CD4-positive, CD25-positive, alpha-beta regulatory T cell (primary cell): Measurements from ENCODE around the gene AKIP1. TPM values are rescaled to one million over a fixed set of nuclear protein-coding genes. Genes with fewer than 3 reads are reported as not detected.

Experiments
- ATAC-seq, 2 donors: fragments of 150-1000 bp; cut with Tn5 transposase; one replicate each; pipeline ENCODE4 v1.10.0; 2021; ENCODE audit warnings: low read depth in 2 of 2, moderate number of reproducible peaks in 2 of 2, moderate library complexity in 1 of 2
- DNase-seq, 3 donors: peaks; one replicate each; pipeline versions ENCODE4 v3.0.0 to v3.0.0-alpha.2; 2012 to 2022; ENCODE audit warnings: mixed read lengths in 1 of 3
- H3K27ac ChIP-seq: one replicate; pipeline ENCODE4 v1.7.0; 2013; ENCODE audit warnings: mild to moderate bottlenecking, low read length; ENCODE audit not compliant: insufficient read depth, poor library complexity, severe bottlenecking
- H3K27me3 ChIP-seq: one replicate; pipeline ENCODE4 v1.7.0; 2013; ENCODE audit warnings: low read length; ENCODE audit not compliant: control insufficient read depth, insufficient read depth
- H3K36me3 ChIP-seq: one replicate; pipeline ENCODE4 v1.7.0; 2013; ENCODE audit warnings: mild to moderate bottlenecking, low read length, moderate library complexity; ENCODE audit not compliant: control insufficient read depth, insufficient read depth
- H3K4me1 ChIP-seq: 2 replicates; pipeline ENCODE4 v1.7.0; 2013; ENCODE audit warnings: mild to moderate bottlenecking, low read length; ENCODE audit not compliant: insufficient read depth, control insufficient read depth, poor library complexity, severe bottlenecking
- H3K4me3 ChIP-seq: one replicate; pipeline ENCODE4 v1.7.0; 2013; ENCODE audit warnings: low read depth, mild to moderate bottlenecking, low read length, moderate library complexity
- H3K9me3 ChIP-seq, 2 experiments: 1 replicate in 1 of 2; 2 replicates in 1 of 2; pipeline ENCODE4 v1.7.0; 2013; ENCODE audit warnings: low read length in 2 of 2, mild to moderate bottlenecking in 1 of 2, moderate library complexity in 1 of 2; ENCODE audit not compliant: control insufficient read depth in 2 of 2
- H3K27ac Mint-ChIP-seq, 3 donors: one replicate each; pipeline ENCODE4 v1.8.0; 2020 to 2022; ENCODE audit warnings: mild to moderate bottlenecking in 3 of 3, mixed read lengths in 3 of 3, moderate library complexity in 2 of 3
- H3K27me3 Mint-ChIP-seq: one replicate; pipeline ENCODE4 v1.8.0; 2022; ENCODE audit warnings: mild to moderate bottlenecking, mixed read lengths
- H3K36me3 Mint-ChIP-seq: one replicate; pipeline ENCODE4 v1.8.0; 2020; ENCODE audit warnings: mixed read lengths
- H3K4me1 Mint-ChIP-seq, 4 donors: one replicate each; pipeline ENCODE4 v1.8.0; 2020 to 2022; ENCODE audit warnings: mixed read lengths in 4 of 4, mild to moderate bottlenecking in 1 of 4
- H3K4me3 Mint-ChIP-seq, 4 donors: one replicate each; pipeline ENCODE4 v1.8.0; 2020 to 2022; ENCODE audit warnings: mild to moderate bottlenecking in 4 of 4, mixed read lengths in 4 of 4, moderate library complexity in 3 of 4
- H3K9me3 Mint-ChIP-seq, 7 donors: one replicate each; pipeline ENCODE4 v1.8.0; 2020 to 2022; ENCODE audit warnings: mixed read lengths in 7 of 7, mild to moderate bottlenecking in 3 of 7, moderate library complexity in 2 of 7
- polyA plus RNA-seq, 4 donors: library from polyadenylated mRNA; unstranded; fragments of 300-500 nt; fragmentation: Illumina TruSeq; gene quantifications; one replicate each; pipeline ENCODE4 v1.2.3, GENCODE V29; 2021
- total RNA-seq: library from RNA; stranded (reverse); gene quantifications from one replicate; pipeline ENCODE4 v1.2.3, GENCODE V29; 2022

The AKIP1 gene
- total RNA-seq = 15.9 TPM
- 10 to 100 TPM; 31.0 to 43.7 (median 34.6) TPM for polyA plus RNA-seq

GRCh38 chr11:8911029-8911823, at the start of gene AKIP1:
Gene AKIP1 (plus strand): TSS chr11:8911189. CDS start chr11:8911450, 261 bp downstream.
- peak within 1 kb of the TSS; percentile 76 for H3K4me3 ChIP-seq

GRCh38 chr11:8863838-8864237, 47.2 kb upstream of the AKIP1 start:
- H3K27me3 Mint-ChIP-seq = peaks cover 55% of the 10 kb centered on the region
- H3K9me3 Mint-ChIP-seq = peaks cover 0 to 4% (median 0%) of the 10 kb centered on the region in 7 donors
- no peaks in the 10 kb centered on the region for H3K4me1 Mint-ChIP-seq
- Histone ChIP-seq H3K27me3 (peaks cover 9% of the 10 kb centered on the region), H3K4me1 (no peaks in the 10 kb centered on the region), H3K27ac (no peak overlapping the region), H3K4me3 (no peak overlapping the region), H3K9me3 (no peaks in the 10 kb centered on the region), H3K36me3 (no peaks in the 10 kb centered on the region)
- DNase-seq (no peak), ATAC-seq (no peak)
- H3K27ac Mint-ChIP-seq = no peak overlapping the region
- no peaks in the 10 kb centered on the region for H3K36me3 Mint-ChIP-seq
- no peak overlapping the region for H3K4me3 Mint-ChIP-seq

More at GRCh38 chr11:8911029-8911823, at the start of gene AKIP1:
- peaks cover 14 to 51% (median 32%) of the 10 kb centered on the region in 4 donors for H3K4me1 Mint-ChIP-seq
- H3K27me3 ChIP-seq = no peaks in the 10 kb centered on the region
- H3K27ac ChIP-seq = peak within 1 kb of the TSS; percentile 73
- H3K36me3 ChIP-seq = no peaks in the 10 kb centered on the region
- H3K4me3 Mint-ChIP-seq = peak within 1 kb of the TSS; percentile 89 to 96 (median 92)
- peak; percentile 71 to 83 (median 82) for DNase-seq
- H3K27ac Mint-ChIP-seq = peak within 1 kb of the TSS; percentile 79 to 86 (median 85)
- H3K27me3 Mint-ChIP-seq = no peaks in the 10 kb centered on the region
- no peaks in the 10 kb centered on the region for H3K9me3 ChIP-seq
- peaks cover 31% of the 10 kb centered on the region for H3K4me1 ChIP-seq
- no peaks in the 10 kb centered on the region for H3K9me3 Mint-ChIP-seq
- no peaks in the 10 kb centered on the region for H3K36me3 Mint-ChIP-seq
- peak; percentile 50 for ATAC-seq

- H3K36me3 ChIP-seq = no peaks in the 10 kb centered on the region
- H3K4me1 Mint-ChIP-seq = peaks cover 0 to 2% (median 0%) of the 10 kb centered on the region in 4 donors
- no peaks in the 10 kb centered on the region for H3K9me3 ChIP-seq
- ATAC-seq (no peak), DNase-seq (no peak)
- H3K9me3 Mint-ChIP-seq = peaks cover 0 to 4% (median 0%) of the 10 kb centered on the region in 7 donors
- no peak overlapping the region for H3K4me3 ChIP-seq
- peaks cover 1% of the 10 kb centered on the region for H3K4me1 ChIP-seq
- peaks cover 49% of the 10 kb centered on the region for H3K27me3 Mint-ChIP-seq
- H3K36me3 Mint-ChIP-seq = no peaks in the 10 kb centered on the region
- H3K27ac ChIP-seq = no peak overlapping the region
- no peak overlapping the region for H3K27ac Mint-ChIP-seq
- peaks cover 19% of the 10 kb centered on the region for H3K27me3 ChIP-seq
- H3K4me3 Mint-ChIP-seq = no peak overlapping the region
Measured at GRCh38 chr11:8865304-8865703, 45.7 kb upstream of the AKIP1 start.

GRCh38 chr11:8867035-8867434, 44.0 kb upstream of the AKIP1 start:
- DNase-seq (no peak), ATAC-seq (no peak)
- Histone ChIP-seq H3K27me3 (peaks cover 24% of the 10 kb centered on the region), H3K9me3 (no peaks in the 10 kb centered on the region), H3K4me3 (no peak overlapping the region), H3K36me3 (no peaks in the 10 kb centered on the region), H3K4me1 (peaks cover 6% of the 10 kb centered on the region), H3K27ac (no peak overlapping the region)
- Mint-ChIP-seq H3K36me3 (no peaks in the 10 kb centered on the region), H3K4me3 (no peak overlapping the region), H3K9me3 (peaks cover 0 to 2% (median 0%) of the 10 kb centered on the region in 7 donors), H3K27ac (no peak overlapping the region), H3K4me1 (peaks cover 0 to 10% (median 0%) of the 10 kb centered on the region in 4 donors), H3K27me3 (peaks cover 48% of the 10 kb centered on the region)

GRCh38 chr11:8867931-8868631, 42.9 kb upstream of the AKIP1 start:
- DNase-seq (no peak), ATAC-seq (no peak)
- H3K4me3 Mint-ChIP-seq = no peak overlapping the region
- no peaks in the 10 kb centered on the region for H3K36me3 ChIP-seq
- peaks cover 6% of the 10 kb centered on the region for H3K4me1 ChIP-seq
- no peak overlapping the region for H3K27ac Mint-ChIP-seq
- no peaks in the 10 kb centered on the region for H3K9me3 ChIP-seq
- H3K27ac ChIP-seq = no peak overlapping the region
- no peak overlapping the region for H3K4me3 ChIP-seq
- H3K4me1 Mint-ChIP-seq = peaks cover 0 to 10% (median 2%) of the 10 kb centered on the region in 4 donors
- peaks cover 24% of the 10 kb centered on the region for H3K27me3 ChIP-seq
- peaks cover 0 to 4% (median 0%) of the 10 kb centered on the region in 7 donors for H3K9me3 Mint-ChIP-seq
- H3K27me3 Mint-ChIP-seq = peaks cover 57% of the 10 kb centered on the region
- H3K36me3 Mint-ChIP-seq = no peaks in the 10 kb centered on the region

GRCh38 chr11:8870411-8871170, 40.4 kb upstream of the AKIP1 start:
- no peak overlapping the region for H3K4me3 ChIP-seq
- no peak overlapping the region for H3K27ac ChIP-seq
- Mint-ChIP-seq H3K4me1 (peaks cover 0 to 19% (median 4%) of the 10 kb centered on the region in 4 donors), H3K9me3 (peaks cover 0 to 1% (median 0%) of the 10 kb centered on the region in 7 donors), H3K36me3 (no peaks in the 10 kb centered on the region), H3K4me3 (peak overlapping the region in 2 of 4 donors; percentile 29 to 59), H3K27me3 (peaks cover 63% of the 10 kb centered on the region), H3K27ac (no peak overlapping the region)
- no peak for ATAC-seq
- no peaks in the 10 kb centered on the region for H3K36me3 ChIP-seq
- no peaks in the 10 kb centered on the region for H3K9me3 ChIP-seq
- H3K27me3 ChIP-seq = peaks cover 24% of the 10 kb centered on the region
- peak in 1 of 3 donors; percentile 33 for DNase-seq
- peaks cover 6% of the 10 kb centered on the region for H3K4me1 ChIP-seq

GRCh38 chr11:8871171-8871775, 39.7 kb upstream of the AKIP1 start:
- no peaks in the 10 kb centered on the region for H3K36me3 Mint-ChIP-seq
- no peaks in the 10 kb centered on the region for H3K36me3 ChIP-seq

More at GRCh38 chr11:8871171-8871775, 39.7 kb upstream of the AKIP1 start:
- Mint-ChIP-seq H3K9me3 (peaks cover 0 to 1% (median 0%) of the 10 kb centered on the region in 7 donors), H3K27ac (no peak overlapping the region), H3K27me3 (peaks cover 61% of the 10 kb centered on the region), H3K4me1 (peaks cover 0 to 19% (median 4%) of the 10 kb centered on the region in 4 donors), H3K4me3 (peak overlapping the region in 2 of 4 donors; percentile 56 to 67)
- Histone ChIP-seq H3K9me3 (no peaks in the 10 kb centered on the region), H3K27ac (no peak overlapping the region), H3K4me1 (peaks cover 6% of the 10 kb centered on the region), H3K4me3 (no peak overlapping the region), H3K27me3 (peaks cover 24% of the 10 kb centered on the region)
- ATAC-seq (no peak), DNase-seq (no peak)
